Measurements from ENCODE around the gene ADRA2C.

The ADRA2C gene

GRCh38 chr4:3732076-3733028 is 33.8 kb upstream of the ADRA2C start:
- no peak overlapping the region for H3K4me3 ChIP-seq (ENCODE audit: low read depth, low read length)

- H3K4me3 ChIP-seq (ENCODE audit: low read depth, low read length) = no peak overlapping the region
These were observed 33.0 kb upstream of the ADRA2C start for GRCh38 chr4:3733195-3733594.

- H3K4me3 ChIP-seq (ENCODE audit: low read depth, low read length) = no peak overlapping the region
These were observed 31.0 kb upstream of the ADRA2C start for GRCh38 chr4:3735196-3735595.

GRCh38 chr4:3736290-3736689 is 29.9 kb upstream of the ADRA2C start:
- H3K4me3 ChIP-seq (ENCODE audit: low read depth, low read length) = no peak overlapping the region

- no peak overlapping the region for H3K4me3 ChIP-seq (ENCODE audit: low read depth, low read length)
These were observed 29.4 kb upstream of the ADRA2C start for GRCh38 chr4:3736806-3737205.

- no peak overlapping the region for H3K4me3 ChIP-seq (ENCODE audit: low read depth, low read length)
These were observed 26.6 kb upstream of the ADRA2C start for GRCh38 chr4:3739577-3739976.

GRCh38 chr4:3740256-3740655 is 25.9 kb upstream of the ADRA2C start:
- H3K4me3 ChIP-seq (ENCODE audit: low read depth, low read length) = no peak overlapping the region

- H3K4me3 ChIP-seq (ENCODE audit: low read depth, low read length) = no peak overlapping the region
These were observed 24.8 kb upstream of the ADRA2C start for GRCh38 chr4:3741217-3742011.

- no peak overlapping the region for H3K4me3 ChIP-seq (ENCODE audit: low read depth, low read length)
These were observed 23.6 kb upstream of the ADRA2C start for GRCh38 chr4:3742610-3743009.

- no peak overlapping the region for H3K4me3 ChIP-seq (ENCODE audit: low read depth, low read length)
These were observed 22.0 kb upstream of the ADRA2C start for GRCh38 chr4:3744232-3744631.

- no peak overlapping the region for H3K4me3 ChIP-seq (ENCODE audit: low read depth, low read length)
These were observed 21.3 kb upstream of the ADRA2C start for GRCh38 chr4:3744901-3745300.

- H3K4me3 ChIP-seq (ENCODE audit: low read depth, low read length) = no peak overlapping the region
These were observed 20.1 kb upstream of the ADRA2C start for GRCh38 chr4:3745886-3746656.

- H3K4me3 ChIP-seq (ENCODE audit: low read depth, low read length) = no peak overlapping the region
These were observed 19.2 kb upstream of the ADRA2C start for GRCh38 chr4:3746701-3747580.

GRCh38 chr4:3747581-3747904 is 18.6 kb upstream of the ADRA2C start:
- no peak overlapping the region for H3K4me3 ChIP-seq (ENCODE audit: low read depth, low read length)

- no peak overlapping the region for H3K4me3 ChIP-seq (ENCODE audit: low read depth, low read length)
These were observed 17.9 kb upstream of the ADRA2C start for GRCh38 chr4:3748136-3748898.

GRCh38 chr4:3749081-3749480 is 17.1 kb upstream of the ADRA2C start:
- no peak overlapping the region for H3K4me3 ChIP-seq (ENCODE audit: low read depth, low read length)

- H3K4me3 ChIP-seq (ENCODE audit: low read depth, low read length) = no peak overlapping the region
These were observed 15.9 kb upstream of the ADRA2C start for GRCh38 chr4:3750334-3750733.

- H3K4me3 ChIP-seq (ENCODE audit: low read depth, low read length) = no peak overlapping the region
These were observed 14.2 kb upstream of the ADRA2C start for GRCh38 chr4:3752022-3752421.

GRCh38 chr4:3753726-3754412 is 12.3 kb upstream of the ADRA2C start:
- no peak overlapping the region for H3K4me3 ChIP-seq (ENCODE audit: low read depth, low read length)
